HG02798 (cell line): ENCODE results near the gene CYP2F1.

Source experiments
- ATAC-seq: cut with Tn5 transposase; IDR thresholded peaks from one replicate; pipeline ENCODE4 v1.9.1; 2021; ENCODE audit warnings: mild to moderate bottlenecking; ENCODE audit not compliant: unreplicated experiment, poor library complexity

CYP2F1 gene

GRCh38 chr19:41174297-41174928 is 60.2 kb downstream of the CYP2F1 start:
- ATAC-seq, result no peak

DNA sequence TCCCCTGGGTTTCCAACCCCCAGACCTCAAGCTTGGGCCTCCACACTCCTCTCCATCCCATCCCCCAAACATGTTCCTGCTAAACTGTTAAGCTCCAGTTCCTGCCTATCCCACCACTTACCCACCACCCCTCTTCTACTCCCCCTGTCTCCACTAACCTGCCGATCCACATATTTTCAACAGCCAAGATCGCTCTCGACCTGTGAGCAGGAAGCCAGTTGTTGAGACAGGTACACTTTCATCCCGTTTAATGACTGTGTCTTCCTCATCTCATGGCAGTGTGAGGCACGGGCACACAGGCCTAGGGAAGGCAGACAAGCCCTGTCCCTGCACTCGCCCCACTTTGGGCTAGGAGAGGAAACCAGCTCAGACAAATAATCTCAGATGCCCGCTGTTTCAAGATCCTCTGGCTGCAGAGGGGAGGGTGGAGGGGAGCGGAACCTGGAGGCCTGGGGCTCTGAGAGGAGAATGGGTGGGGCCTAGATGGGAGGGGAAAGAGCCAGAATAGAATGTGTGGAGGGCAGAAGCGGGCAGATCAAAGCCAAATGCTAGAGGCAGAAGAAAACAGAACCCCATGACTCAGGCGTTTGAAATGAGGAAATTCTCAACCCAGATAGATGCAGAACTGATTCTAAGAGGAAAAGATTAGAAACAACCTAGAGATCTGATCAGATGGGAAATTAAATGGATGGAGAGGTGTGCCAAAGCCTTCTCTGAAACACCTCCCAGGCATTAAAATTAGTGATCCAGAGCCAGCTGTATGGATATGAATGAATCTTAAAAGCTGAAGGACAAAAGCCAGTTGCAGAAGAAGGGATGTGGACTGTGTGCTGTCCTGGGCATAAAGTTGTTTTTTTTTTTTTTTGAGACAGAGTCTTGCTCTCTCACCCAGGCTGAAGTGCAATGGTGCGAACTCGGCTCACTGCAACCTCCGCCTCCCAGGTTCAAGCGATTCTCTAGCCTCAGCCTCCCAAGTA is 61.9 kb downstream of the CYP2F1 start:
- no peak for ATAC-seq
